ENCODE measurements around the gene C15orf39.

GRCh38 chr15:75181780-75182179, 19.9 kb upstream of the C15orf39 start:
- no peak for TF ChIP-seq CTCF (IDR thresholded peaks at IDR 0.05; ENCODE audit: insufficient read depth, low read length)
- TF ChIP-seq REST (IDR thresholded peaks at IDR 0.05; ENCODE audit: insufficient replicate concordance, low read depth), result no peak
- TF ChIP-seq POLR2AphosphoS5 (IDR thresholded peaks at IDR 0.05; ENCODE audit: low read depth), result no peak
- TF ChIP-seq SPI1 (IDR thresholded peaks at IDR 0.05; ENCODE audit: borderline replicate concordance, low read depth), result no peak
- no peak for TF ChIP-seq GABPA (IDR thresholded peaks at IDR 0.05; ENCODE audit: low read depth)

All from HL-60 (cell line).